Breast epithelium (tissue), 4 donors: ENCODE data around the gene PTH2. TPM values are rescaled to one million over a fixed set of nuclear protein-coding genes. Genes with fewer than 3 reads are reported as not detected.

Experiments used
- DNase-seq, 2 donors: peaks; one replicate each; pipeline ENCODE4 v3.0.0-alpha.2; 2019; ENCODE audit warnings: low spot score in 2 of 2
- H3K27ac ChIP-seq, 2 donors: fragments of 200-600 bp; sonication (generic) in 1 of 2; one replicate each; pipeline ENCODE4 v1.5.1; 2016 to 2019; ENCODE audit warnings: mild to moderate bottlenecking in 1 of 2
- H3K27me3 ChIP-seq, 2 donors: fragments of 200-600 bp; sonication (generic) in 1 of 2; one replicate each; pipeline versions ENCODE4 v1.5.1 to v1.6.0; 2017 to 2019; ENCODE audit warnings: control low read depth in 1 of 2, mild to moderate bottlenecking in 1 of 2
- H3K36me3 ChIP-seq: fragments of 200-600 bp; one replicate; pipeline ENCODE4 v1.5.1; 2019
- H3K4me1 ChIP-seq, 2 donors: fragments of 200-600 bp; sonication (generic); one replicate each; pipeline ENCODE4 v1.5.1; 2016 to 2019; ENCODE audit warnings: control low read depth in 1 of 2
- H3K4me3 ChIP-seq, 3 donors: fragments of 200-600 bp; sonication (generic); 1 replicate in 2 of 3; 2 replicates in 1 of 3; pipeline ENCODE4 v1.5.1; 2016 to 2019; ENCODE audit warnings: mild to moderate bottlenecking in 3 of 3, moderate library complexity in 2 of 3
- H3K9me3 ChIP-seq, 2 donors: fragments of 200-600 bp; sonication (generic) in 1 of 2; one replicate each; pipeline ENCODE4 v1.5.1; 2016 to 2019; ENCODE audit warnings: control low read depth in 1 of 2
- CTCF ChIP-seq, 3 donors: fragments of 450-650 bp; IDR thresholded peaks; one replicate each; pipeline ENCODE4 v1.5.1; 2016 to 2017; ENCODE audit warnings: antibody characterized with exemption in 3 of 3, mild to moderate bottlenecking in 3 of 3, moderate library complexity in 3 of 3
- POLR2A ChIP-seq: fragments of 450-650 bp; IDR thresholded peaks from one replicate; pipeline ENCODE4 v1.6.1; 2016; ENCODE audit warnings: antibody characterized with exemption, mild to moderate bottlenecking, moderate library complexity
- POLR2AphosphoS5 ChIP-seq, 3 donors: sonication (generic); formaldehyde crosslinking; IDR thresholded peaks; one replicate each; pipeline ENCODE4 v1.6.1; 2017; ENCODE audit warnings: antibody characterized with exemption in 3 of 3
- intact Hi-C: fragments of 100-400 bp; cut with DNase I; formaldehyde crosslinking; loops from one replicate; pipeline ENCODE4 v1.15.1; 2023; ENCODE audit warnings: low total_unique reads
- total RNA-seq, 3 donors: library from RNA; depleted of rRNA; stranded (reverse); fragments of >200 nt; gene quantifications; one replicate each; pipeline ENCODE4 v1.1.0, GENCODE V29; 2016

The PTH2 gene
- total RNA-seq, 3 donors from 2014 or later = not detected

GRCh38 chr19:49431330-49431749 is 8.1 kb upstream of the PTH2 start:
- H3K27me3 ChIP-seq = peaks cover 15 to 79% of the 10 kb centered on the region in 2 donors
- TF ChIP-seq POLR2AphosphoS5 (IDR thresholded peaks at IDR 0.05) = no peak
- TF ChIP-seq CTCF (IDR thresholded peaks at IDR 0.05) = no peak
- TF ChIP-seq POLR2A = no peak
- peaks cover 5 to 6% of the 10 kb centered on the region in 2 donors for H3K4me1 ChIP-seq
- DNase-seq = no peak
- H3K4me3 ChIP-seq = no peak overlapping the region
- no peaks in the 10 kb centered on the region for H3K36me3 ChIP-seq
- H3K27ac ChIP-seq = no peak overlapping the region
- H3K9me3 ChIP-seq = no peaks in the 10 kb centered on the region
- intact Hi-C loops = loop anchor here (10.0 kb wide), 1 partner anchor 177 kb away; no protein-coding TSS in a partner anchor

GRCh38 chr19:49430678-49431329 is 7.6 kb upstream of the PTH2 start:
- DNase-seq = no peak
- intact Hi-C loops = loop anchor here (10.0 kb wide), 1 partner anchor 176 kb away; no protein-coding TSS in a partner anchor
- Histone ChIP-seq H3K27me3 (peaks cover 17 to 79% of the 10 kb centered on the region in 2 donors), H3K4me3 (no peak overlapping the region), H3K9me3 (no peaks in the 10 kb centered on the region), H3K27ac (no peak overlapping the region), H3K36me3 (no peaks in the 10 kb centered on the region), H3K4me1 (peaks cover 5 to 6% of the 10 kb centered on the region in 2 donors)
- TF ChIP-seq POLR2AphosphoS5 (IDR thresholded peaks at IDR 0.05) (no peak), POLR2A (no peak), CTCF (IDR thresholded peaks at IDR 0.05) (no peak)

GRCh38 chr19:49430172-49430677 is 7.0 kb upstream of the PTH2 start:
- intact Hi-C loops = loop anchor here (10.0 kb wide), 1 partner anchor 175 kb away; no protein-coding TSS in a partner anchor
- Histone ChIP-seq H3K27me3 (peaks cover 17 to 82% of the 10 kb centered on the region in 2 donors), H3K4me1 (peaks cover 5 to 6% of the 10 kb centered on the region in 2 donors), H3K27ac (no peak overlapping the region), H3K9me3 (no peaks in the 10 kb centered on the region), H3K4me3 (no peak overlapping the region), H3K36me3 (no peaks in the 10 kb centered on the region)
- DNase-seq = no peak
- TF ChIP-seq POLR2AphosphoS5 (IDR thresholded peaks at IDR 0.05) = no peak
- TF ChIP-seq CTCF (IDR thresholded peaks at IDR 0.05) = no peak
- no peak for TF ChIP-seq POLR2A

GRCh38 chr19:49428547-49429451 is 5.6 kb upstream of the PTH2 start:
- intact Hi-C loops = no loop called here
- Histone ChIP-seq H3K4me3 (peak overlapping the region in 2 of 3 donors; percentile 34 to 63), H3K9me3 (no peaks in the 10 kb centered on the region), H3K4me1 (peaks cover 5 to 6% of the 10 kb centered on the region in 2 donors), H3K27ac (no peak overlapping the region), H3K36me3 (no peaks in the 10 kb centered on the region), H3K27me3 (peaks cover 17 to 88% of the 10 kb centered on the region in 2 donors)
- DNase-seq = no peak
- TF ChIP-seq POLR2A (no peak), CTCF (IDR thresholded peaks at IDR 0.05) (no peak), POLR2AphosphoS5 (IDR thresholded peaks at IDR 0.05) (no peak)
